Measurements from ENCODE around the gene CFAP107.
"Not testable (repeated sequence)": the region's sequence is repeated elsewhere in the genome, so short reads cannot be mapped to it uniquely, and the experiment has no call there.

The CFAP107 gene

DNA sequence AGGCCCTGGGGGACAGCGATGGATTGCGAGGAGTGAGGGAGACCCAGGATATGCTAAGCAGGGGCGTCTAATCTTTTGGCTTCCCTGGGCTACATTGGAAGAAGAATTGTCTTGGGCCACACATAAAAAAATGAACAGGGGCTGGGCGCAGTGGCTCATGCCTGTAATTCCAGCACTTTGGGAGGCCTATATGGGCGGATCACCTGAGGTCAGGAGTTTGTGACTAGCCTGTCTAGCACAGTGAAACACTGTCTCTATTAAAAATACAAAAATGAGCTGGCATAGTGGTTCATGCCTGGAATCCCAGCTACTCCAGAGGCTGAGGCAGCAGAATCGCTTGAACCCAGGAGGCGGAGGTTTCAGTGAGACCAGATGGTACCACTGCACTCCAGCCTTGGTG is 16.8 kb downstream of the CFAP107 start:
- Mint-ChIP-seq H3K9me3 (no peaks in the 10 kb centered on the region), H3K4me1 (no peaks in the 10 kb centered on the region), H3K27me3 (peaks cover 17% of the 10 kb centered on the region), H3K36me3 (no peaks in the 10 kb centered on the region), H3K27ac (no peak overlapping the region), H3K4me3 (no peak overlapping the region)

DNA sequence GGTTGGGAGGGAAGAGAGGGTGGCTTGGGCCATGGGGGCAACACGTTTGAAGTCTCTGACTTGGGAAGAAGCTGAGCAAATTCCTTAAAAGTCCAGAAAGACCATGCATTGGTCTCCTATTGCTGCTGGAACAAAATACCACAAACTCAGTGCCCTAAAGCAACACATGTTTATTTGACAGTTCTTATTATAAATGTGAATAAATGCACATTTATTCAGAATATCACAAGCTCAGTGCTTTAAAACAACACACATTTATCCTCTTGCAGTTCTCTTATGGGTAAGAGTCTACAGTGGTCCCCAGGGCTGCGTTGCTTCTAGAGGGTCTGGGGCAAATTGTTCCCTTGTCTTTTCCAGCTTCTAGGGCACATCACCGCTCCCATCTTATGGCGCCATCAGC is 17.5 kb downstream of the CFAP107 start:
- Mint-ChIP-seq H3K27ac (no peak overlapping the region), H3K4me3 (no peak overlapping the region), H3K9me3 (no peaks in the 10 kb centered on the region), H3K36me3 (no peaks in the 10 kb centered on the region), H3K4me1 (no peaks in the 10 kb centered on the region), H3K27me3 (peaks cover 13% of the 10 kb centered on the region)

DNA sequence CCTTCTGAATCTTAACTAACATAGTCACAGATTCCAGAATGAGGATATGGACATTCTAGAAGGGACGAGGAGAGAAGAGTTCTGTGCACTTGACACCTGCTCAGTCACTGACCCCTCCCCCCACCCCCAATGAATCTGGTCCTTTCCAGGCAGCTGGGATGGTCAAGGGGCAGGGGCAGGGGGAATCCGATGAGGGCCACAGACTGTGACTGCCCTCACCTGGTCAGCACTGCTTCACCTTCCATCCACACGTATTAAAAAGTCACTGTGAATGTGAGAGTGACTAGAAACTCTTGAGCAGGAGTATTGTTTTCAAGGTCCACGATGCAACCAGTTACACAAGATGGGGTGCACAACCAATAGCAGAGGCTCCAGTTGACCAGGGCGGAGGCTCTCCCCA is 18.0 kb downstream of the CFAP107 start:
- no peak overlapping the region for H3K27ac Mint-ChIP-seq

GRCh38 chr1:12769031-12769430 is 23.0 kb downstream of the CFAP107 start:
- no peak overlapping the region for H3K4me3 Mint-ChIP-seq
- H3K27ac Mint-ChIP-seq = no peak overlapping the region
- H3K9me3 Mint-ChIP-seq = no peaks in the 10 kb centered on the region
- H3K36me3 Mint-ChIP-seq = no peaks in the 10 kb centered on the region
- H3K4me1 Mint-ChIP-seq = no peaks in the 10 kb centered on the region
- peaks cover 19% of the 10 kb centered on the region for H3K27me3 Mint-ChIP-seq

More for the DNA sequence above, 18.0 kb downstream of the CFAP107 start:
- peaks cover 12% of the 10 kb centered on the region for H3K27me3 Mint-ChIP-seq
- H3K4me1 Mint-ChIP-seq = no peaks in the 10 kb centered on the region
- H3K4me3 Mint-ChIP-seq = no peak overlapping the region
- no peaks in the 10 kb centered on the region for H3K36me3 Mint-ChIP-seq
- H3K9me3 Mint-ChIP-seq = no peaks in the 10 kb centered on the region

GRCh38 chr1:12769976-12770505 is 24.0 kb downstream of the CFAP107 start:
- H3K27ac Mint-ChIP-seq = no peak overlapping the region
- H3K36me3 Mint-ChIP-seq = no peaks in the 10 kb centered on the region
- no peak overlapping the region for H3K4me3 Mint-ChIP-seq
- H3K9me3 Mint-ChIP-seq = no peaks in the 10 kb centered on the region
- peaks cover 19% of the 10 kb centered on the region for H3K27me3 Mint-ChIP-seq
- no peaks in the 10 kb centered on the region for H3K4me1 Mint-ChIP-seq

DNA sequence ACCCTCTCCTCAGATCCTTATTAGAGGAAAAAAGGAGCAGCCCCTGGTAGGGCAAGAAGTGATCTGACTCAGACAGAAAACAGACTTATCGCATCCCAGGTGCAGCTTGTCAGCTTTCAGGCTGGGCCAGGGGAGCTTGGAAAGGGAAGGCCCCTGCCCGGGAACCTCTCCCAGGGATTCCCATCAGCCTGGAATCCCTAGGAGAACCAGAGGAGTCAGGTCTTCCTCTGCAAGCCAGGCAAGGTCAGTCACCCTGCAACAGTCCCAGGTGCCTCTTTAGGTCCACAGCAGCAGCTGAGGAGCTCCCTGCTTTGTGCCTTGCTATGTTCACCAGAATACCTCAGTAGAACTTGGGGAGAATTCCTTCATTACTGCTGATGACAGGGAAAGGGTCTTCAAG is 24.6 kb downstream of the CFAP107 start:
- Mint-ChIP-seq H3K27me3 (peaks cover 19% of the 10 kb centered on the region), H3K27ac (no peak overlapping the region), H3K36me3 (no peaks in the 10 kb centered on the region), H3K4me3 (no peak overlapping the region), H3K9me3 (no peaks in the 10 kb centered on the region), H3K4me1 (no peaks in the 10 kb centered on the region)

DNA sequence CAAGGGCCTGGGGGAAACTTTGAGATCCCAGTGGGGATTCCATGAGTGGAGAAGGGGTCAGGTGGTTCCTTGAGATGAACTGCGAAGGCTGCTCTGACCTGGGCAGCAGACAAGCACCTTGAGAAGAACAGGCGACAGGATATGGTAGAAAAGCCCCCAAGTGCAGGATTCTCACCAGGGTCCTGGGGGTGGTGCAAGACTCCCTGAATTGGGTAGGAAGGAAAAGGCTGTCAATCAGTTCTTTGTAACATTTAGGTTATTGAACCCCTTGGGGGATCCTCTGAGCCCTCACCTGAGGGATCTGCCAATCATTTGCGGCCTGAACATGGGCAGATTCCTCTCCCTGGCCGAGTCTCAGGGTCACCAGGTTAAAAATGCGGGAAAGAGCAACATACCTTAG is 25.2 kb downstream of the CFAP107 start:
- Mint-ChIP-seq H3K4me1 (no peaks in the 10 kb centered on the region), H3K36me3 (no peaks in the 10 kb centered on the region), H3K27ac (no peak overlapping the region), H3K4me3 (no peak overlapping the region), H3K27me3 (peaks cover 19% of the 10 kb centered on the region), H3K9me3 (no peaks in the 10 kb centered on the region)

DNA sequence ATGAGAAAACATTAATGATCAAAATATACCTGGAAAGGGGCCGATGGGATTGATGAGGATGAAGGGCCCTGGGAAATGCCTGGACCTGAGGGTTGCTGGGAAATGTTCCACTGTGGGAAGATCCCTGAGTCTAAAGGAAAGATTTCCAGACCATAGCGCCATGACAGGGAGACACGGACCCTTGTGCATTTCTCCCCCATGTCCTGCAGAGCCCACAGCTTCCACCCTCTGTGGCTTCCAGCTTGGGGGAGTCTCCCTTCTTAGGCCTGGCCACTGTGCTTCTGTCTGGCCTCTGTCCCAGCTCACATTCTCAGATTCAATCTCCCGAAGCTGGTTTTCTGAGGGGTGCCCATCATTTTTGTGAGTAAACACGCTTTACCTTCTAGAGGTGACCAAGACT is 26.5 kb downstream of the CFAP107 start:
- Mint-ChIP-seq H3K4me1 (no peaks in the 10 kb centered on the region), H3K36me3 (no peaks in the 10 kb centered on the region), H3K9me3 (no peaks in the 10 kb centered on the region), H3K4me3 (no peak overlapping the region), H3K27ac (no peak overlapping the region), H3K27me3 (peaks cover 18% of the 10 kb centered on the region)

DNA sequence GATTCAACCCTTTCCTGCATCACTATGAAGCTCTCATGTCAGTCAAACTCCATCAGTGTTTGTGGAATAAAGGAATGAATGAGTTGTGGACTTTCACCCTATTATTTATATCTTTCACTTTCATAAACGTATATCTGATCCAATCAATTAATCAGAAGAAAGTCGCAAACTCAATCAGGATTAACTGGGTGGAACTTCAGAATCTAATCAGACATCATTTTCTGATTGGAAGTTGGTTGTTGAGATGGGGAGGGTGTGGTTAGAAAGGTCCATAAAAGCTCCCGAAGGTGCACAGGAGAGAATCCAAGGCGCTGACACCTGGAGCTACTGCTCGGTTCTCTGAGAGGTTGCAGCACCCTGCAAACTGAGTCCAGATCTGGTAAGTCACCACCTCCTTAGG is 27.4 kb downstream of the CFAP107 start, which contains the start of gene PRAMEF12:
TSS of gene PRAMEF12 (plus strand) at position 301 of the 400 bp plus-strand sequence. CDS start 1,130 bp downstream, outside the sequence.
- H3K36me3 Mint-ChIP-seq = no peaks in the 10 kb centered on the region
- no peak within 1 kb of the TSS for H3K27ac Mint-ChIP-seq
- peaks cover 15% of the 10 kb centered on the region for H3K27me3 Mint-ChIP-seq
- no peaks in the 10 kb centered on the region for H3K9me3 Mint-ChIP-seq
- H3K4me3 Mint-ChIP-seq = no peak within 1 kb of the TSS
- H3K4me1 Mint-ChIP-seq = no peaks in the 10 kb centered on the region

DNA sequence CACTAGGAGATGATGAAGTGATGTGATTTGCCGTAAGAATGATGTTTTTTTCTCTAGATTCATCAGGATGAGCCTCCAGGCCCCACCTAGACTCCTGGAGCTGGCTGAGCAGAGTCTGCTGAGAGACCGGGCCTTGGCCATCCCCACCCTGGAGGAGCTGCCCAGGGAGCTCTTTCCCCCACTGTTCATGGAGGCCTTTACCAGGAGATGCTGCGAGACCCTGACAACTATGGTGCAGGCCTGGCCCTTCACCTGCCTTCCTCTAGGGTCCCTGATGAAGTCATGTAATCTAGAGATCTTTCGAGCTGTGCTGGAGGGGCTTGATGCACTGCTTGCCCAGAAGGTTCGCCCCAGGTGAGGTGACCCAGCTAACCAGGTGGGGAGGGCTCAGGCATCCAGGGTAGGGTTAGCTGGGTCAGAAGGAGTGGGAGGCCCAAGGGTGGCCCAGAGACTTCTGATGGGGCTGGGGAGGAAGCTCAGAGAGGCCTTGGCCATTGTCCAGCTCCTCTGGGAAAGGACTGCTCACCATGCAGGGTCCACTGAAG is 28.9 kb downstream of the CFAP107 start:
- Mint-ChIP-seq H3K9me3 (no peaks in the 10 kb centered on the region), H3K27ac (no peak overlapping the region), H3K4me1 (no peaks in the 10 kb centered on the region), H3K4me3 (no peak overlapping the region), H3K36me3 (no peaks in the 10 kb centered on the region), H3K27me3 (peaks cover 12% of the 10 kb centered on the region)

- peaks cover 8% of the 10 kb centered on the region for H3K27me3 Mint-ChIP-seq
- no peaks in the 10 kb centered on the region for H3K36me3 Mint-ChIP-seq
- H3K4me3 Mint-ChIP-seq = no peak overlapping the region
- no peaks in the 10 kb centered on the region for H3K9me3 Mint-ChIP-seq
- H3K4me1 Mint-ChIP-seq = no peaks in the 10 kb centered on the region
- H3K27ac Mint-ChIP-seq = no peak overlapping the region
These were observed 29.4 kb downstream of the CFAP107 start for GRCh38 chr1:12775443-12775842.

GRCh38 chr1:12776801-12777557 is 31.0 kb downstream of the CFAP107 start:
- Mint-ChIP-seq H3K4me1 (no peaks in the 10 kb centered on the region), H3K9me3 (no peaks in the 10 kb centered on the region), H3K27ac (no peak overlapping the region), H3K27me3 (peaks cover 5% of the 10 kb centered on the region), H3K4me3 (no peak overlapping the region), H3K36me3 (no peaks in the 10 kb centered on the region)

DNA sequence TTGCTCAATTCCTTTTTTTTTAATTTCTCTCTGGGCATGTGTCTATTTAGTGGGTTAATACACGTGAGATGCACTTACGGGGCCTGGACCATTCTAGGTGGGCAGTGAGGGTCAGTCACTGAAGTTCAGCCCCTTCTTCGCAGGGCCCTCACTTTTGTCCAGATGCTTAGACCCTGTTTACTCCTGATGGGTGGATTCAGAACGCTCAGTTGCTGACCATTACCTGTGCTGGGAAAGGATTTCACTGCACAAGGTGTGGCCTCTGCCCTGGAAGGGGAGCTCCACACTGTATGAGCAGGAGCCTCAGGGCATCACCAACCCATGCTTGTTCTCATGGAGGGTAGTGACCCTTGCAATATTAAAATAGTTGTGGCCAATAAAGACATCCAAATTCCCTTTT is 32.1 kb downstream of the CFAP107 start:
- H3K4me3 Mint-ChIP-seq = no peak overlapping the region
- H3K4me1 Mint-ChIP-seq = no peaks in the 10 kb centered on the region
- H3K27me3 Mint-ChIP-seq = peaks cover 2% of the 10 kb centered on the region
- no peaks in the 10 kb centered on the region for H3K9me3 Mint-ChIP-seq
- no peak overlapping the region for H3K27ac Mint-ChIP-seq
- no peaks in the 10 kb centered on the region for H3K36me3 Mint-ChIP-seq

DNA sequence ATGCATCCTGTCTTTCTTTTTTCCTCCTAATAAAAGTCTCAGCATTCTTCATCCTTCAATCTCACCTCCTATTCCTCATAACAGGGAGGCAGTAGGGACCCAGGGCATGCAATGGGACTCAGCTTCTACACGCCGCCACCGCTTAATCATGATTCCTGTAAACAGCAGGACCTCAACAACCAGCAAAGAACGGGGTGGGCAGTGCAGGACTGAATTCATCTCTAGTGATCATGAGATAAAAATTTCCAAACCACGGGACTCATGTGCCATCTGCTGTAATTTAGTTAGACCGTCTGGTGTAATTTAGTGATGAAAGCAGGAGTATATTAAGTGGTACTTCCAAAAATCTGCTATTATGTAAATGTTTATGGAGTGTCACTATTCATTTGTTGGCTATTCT is 32.9 kb downstream of the CFAP107 start:
- Mint-ChIP-seq H3K27ac (no peak overlapping the region), H3K4me1 (no peaks in the 10 kb centered on the region), H3K36me3 (peaks cover 1% of the 10 kb centered on the region), H3K9me3 (no peaks in the 10 kb centered on the region), H3K4me3 (no peak overlapping the region), H3K27me3 (no peaks in the 10 kb centered on the region)

GRCh38 chr1:12781488-12781887 is 35.5 kb downstream of the CFAP107 start:
- H3K4me3 Mint-ChIP-seq, H3K4me1 Mint-ChIP-seq, H3K9me3 Mint-ChIP-seq, H3K27ac Mint-ChIP-seq, H3K36me3 Mint-ChIP-seq, H3K27me3 Mint-ChIP-seq: not testable (repeated sequence)

GRCh38 chr1:12783783-12784182 is 37.8 kb downstream of the CFAP107 start:
- H3K27ac Mint-ChIP-seq, H3K4me1 Mint-ChIP-seq, H3K36me3 Mint-ChIP-seq, H3K4me3 Mint-ChIP-seq, H3K9me3 Mint-ChIP-seq, H3K27me3 Mint-ChIP-seq: not testable (repeated sequence)

Measured in activated naive CD4-positive, alpha-beta T cell treated with anti-CD3 and anti-CD28 coated beads, Interleukin-2, amount 50 U/mL, for 24 hours (primary cell).